Loucy (cell line): ENCODE results near the gene ZDHHC16.

Experiments used
- H2AFZ ChIP-seq: fragments of 200-600 bp; sonication (generic); 2 replicates; pipeline ENCODE4 v1.6.0; 2016; ENCODE audit warnings: antibody characterized with exemption, mild to moderate bottlenecking, low read length, moderate library complexity
- H3F3A ChIP-seq: fragments of 200-600 bp; 2 replicates; pipeline ENCODE4 v1.6.0; 2016; ENCODE audit warnings: antibody characterized with exemption, low read depth, mild to moderate bottlenecking
- H3K27me3 ChIP-seq: fragments of 200-600 bp; sonication (generic); 2 replicates; pipeline ENCODE4 v1.6.1; 2014; ENCODE audit warnings: low read length, mild to moderate bottlenecking; ENCODE audit not compliant: insufficient read depth, poor library complexity, severe bottlenecking
- H3K36me3 ChIP-seq: fragments of 200-600 bp; sonication (generic); 2 replicates; pipeline ENCODE4 v1.6.1; 2016; ENCODE audit warnings: low read length; ENCODE audit not compliant: insufficient read depth
- H3K4me1 ChIP-seq: fragments of 200-600 bp; sonication (generic); 2 replicates; pipeline ENCODE4 v1.5.1; 2014; ENCODE audit warnings: low read length, mild to moderate bottlenecking; ENCODE audit not compliant: insufficient read depth, poor library complexity, severe bottlenecking
- H3K4me2 ChIP-seq: fragments of 200-600 bp; sonication (generic); 2 replicates; pipeline ENCODE4 v1.6.0; 2014; ENCODE audit warnings: antibody characterized with exemption, low read length, low read depth, mild to moderate bottlenecking; ENCODE audit not compliant: poor library complexity, severe bottlenecking
- H3K4me3 ChIP-seq: fragments of 200-600 bp; sonication (generic); 2 replicates; pipeline ENCODE4 v1.5.1; 2014; ENCODE audit warnings: low read length, mild to moderate bottlenecking, mixed read lengths; ENCODE audit not compliant: poor library complexity, severe bottlenecking
- H3K79me2 ChIP-seq: fragments of 200-600 bp; sonication (generic); 2 replicates; pipeline ENCODE4 v1.6.1; 2014; ENCODE audit warnings: low read length; ENCODE audit not compliant: insufficient read depth
- H3K9ac ChIP-seq: fragments of 200-600 bp; sonication (generic); 2 replicates; pipeline ENCODE4 v1.6.0; 2014; ENCODE audit warnings: mild to moderate bottlenecking, low read depth, low read length, moderate library complexity; ENCODE audit not compliant: poor library complexity, severe bottlenecking
- H3K9me2 ChIP-seq: fragments of 200-600 bp; sonication (generic); replicated peaks from 2 replicates; pipeline ENCODE4 v1.6.1; 2016; ENCODE audit warnings: low read depth, low read length, mixed read lengths
- H3K9me3 ChIP-seq: fragments of 200-600 bp; sonication (generic); 2 replicates; pipeline ENCODE4 v1.6.1; 2014; ENCODE audit warnings: mild to moderate bottlenecking, antibody characterized with exemption, low read length, low read depth; ENCODE audit not compliant: insufficient read depth
- H4K20me1 ChIP-seq: fragments of 200-600 bp; sonication (generic); 2 replicates; pipeline ENCODE4 v1.6.0; 2014; ENCODE audit warnings: antibody characterized with exemption, low read length, mild to moderate bottlenecking; ENCODE audit not compliant: insufficient read depth, poor library complexity, severe bottlenecking
- EZH2phosphoT487 ChIP-seq: fragments of 200-600 bp; IDR thresholded peaks from 2 replicates; pipeline ENCODE4 v1.6.1; 2018; ENCODE audit warnings: antibody characterized with exemption, mild to moderate bottlenecking, moderate library complexity, borderline replicate concordance
- TF ChIP-seq, protein P1 (sequence below): fragments of 200-600 bp; sonication (generic); conservative IDR thresholded peaks from 2 replicates; pipeline ENCODE4 v1.5.1; 2014; ENCODE audit warnings: mild to moderate bottlenecking, antibody characterized with exemption, low read length

The ZDHHC16 gene

DNA sequence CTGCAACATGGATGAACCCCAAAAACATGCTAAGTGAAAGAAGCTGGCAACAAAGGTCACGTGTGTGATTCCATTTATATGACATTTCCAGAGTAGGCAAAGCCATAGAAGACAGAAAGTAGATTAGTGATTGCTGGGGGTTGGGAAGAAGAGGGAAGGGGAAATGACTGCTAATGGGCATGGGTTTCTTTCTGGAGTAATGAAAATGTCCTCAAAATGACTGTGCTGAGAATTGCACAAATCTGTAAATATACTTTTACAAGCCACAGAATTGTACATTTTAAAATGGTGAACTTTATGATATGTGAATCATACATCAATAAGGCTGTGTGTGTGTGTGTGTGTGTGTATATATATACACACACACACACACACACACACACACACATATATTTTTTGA, 36.4 kb downstream of the ZDHHC16 start:
- peaks cover 4% of the 10 kb centered on the region for H4K20me1 ChIP-seq
- H2AFZ ChIP-seq: no peak overlapping the region
- no peaks in the 10 kb centered on the region for H3F3A ChIP-seq
- peaks cover 23% of the 10 kb centered on the region for H3K79me2 ChIP-seq
- no peaks in the 10 kb centered on the region for H3K27me3 ChIP-seq
- H3K36me3 ChIP-seq: peaks cover 63% of the 10 kb centered on the region; the same call in 1 of the 2 replicates
- H3K9me2 ChIP-seq: no peaks in the 10 kb centered on the region
- no peak overlapping the region for H3K4me2 ChIP-seq
- H3K4me3 ChIP-seq: no peak overlapping the region
- H3K9me3 ChIP-seq: no peaks in the 10 kb centered on the region
- TF ChIP-seq EZH2phosphoT487: no peak
- TF ChIP-seq, protein P1, sequence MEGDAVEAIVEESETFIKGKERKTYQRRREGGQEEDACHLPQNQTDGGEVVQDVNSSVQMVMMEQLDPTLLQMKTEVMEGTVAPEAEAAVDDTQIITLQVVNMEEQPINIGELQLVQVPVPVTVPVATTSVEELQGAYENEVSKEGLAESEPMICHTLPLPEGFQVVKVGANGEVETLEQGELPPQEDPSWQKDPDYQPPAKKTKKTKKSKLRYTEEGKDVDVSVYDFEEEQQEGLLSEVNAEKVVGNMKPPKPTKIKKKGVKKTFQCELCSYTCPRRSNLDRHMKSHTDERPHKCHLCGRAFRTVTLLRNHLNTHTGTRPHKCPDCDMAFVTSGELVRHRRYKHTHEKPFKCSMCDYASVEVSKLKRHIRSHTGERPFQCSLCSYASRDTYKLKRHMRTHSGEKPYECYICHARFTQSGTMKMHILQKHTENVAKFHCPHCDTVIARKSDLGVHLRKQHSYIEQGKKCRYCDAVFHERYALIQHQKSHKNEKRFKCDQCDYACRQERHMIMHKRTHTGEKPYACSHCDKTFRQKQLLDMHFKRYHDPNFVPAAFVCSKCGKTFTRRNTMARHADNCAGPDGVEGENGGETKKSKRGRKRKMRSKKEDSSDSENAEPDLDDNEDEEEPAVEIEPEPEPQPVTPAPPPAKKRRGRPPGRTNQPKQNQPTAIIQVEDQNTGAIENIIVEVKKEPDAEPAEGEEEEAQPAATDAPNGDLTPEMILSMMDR: no peak
- H3K9ac ChIP-seq: no peak overlapping the region
- H3K4me1 ChIP-seq: no peaks in the 10 kb centered on the region

DNA sequence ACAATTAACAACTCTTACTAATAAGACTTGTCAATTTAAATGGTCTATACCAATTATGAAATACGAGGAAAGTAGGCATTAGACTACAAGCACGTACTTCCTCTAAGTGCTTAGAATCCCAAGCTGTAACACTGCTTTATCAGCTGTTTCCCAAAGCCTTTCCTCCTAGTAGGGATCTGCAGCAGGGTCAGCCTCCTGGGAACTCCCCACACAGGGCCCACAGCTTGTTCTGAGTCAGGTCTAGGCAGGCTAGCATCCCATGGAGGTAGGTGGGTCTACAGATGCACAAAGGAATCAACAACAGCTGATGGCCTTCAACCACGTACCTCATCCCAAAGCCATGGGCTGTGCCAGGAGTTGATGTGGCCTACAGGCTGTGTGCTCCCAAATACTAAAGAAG, 37.5 kb downstream of the ZDHHC16 start:
- peaks cover 52% of the 10 kb centered on the region; the same call in 1 of the 2 replicates for H3K36me3 ChIP-seq

DNA sequence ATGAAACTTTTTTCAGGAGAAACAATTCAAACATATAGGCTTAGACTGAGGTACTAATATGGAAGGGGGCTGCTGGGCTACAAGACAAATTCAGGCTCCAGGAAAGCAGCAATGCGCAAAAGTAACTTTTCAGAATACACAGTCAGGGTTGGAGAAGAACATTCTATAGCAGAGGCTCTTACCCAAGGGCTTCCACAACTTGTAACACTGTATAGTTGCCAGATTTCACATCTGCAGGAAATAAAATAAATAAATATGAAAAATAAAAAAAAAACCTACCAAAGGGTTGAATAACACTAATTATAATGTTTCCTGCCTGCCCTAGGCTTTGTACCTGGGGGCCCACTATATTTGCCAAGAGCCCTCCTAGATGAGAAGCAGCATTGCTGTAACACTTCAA, 37.9 kb downstream of the ZDHHC16 start:
- Histone ChIP-seq H4K20me1 (peaks cover 14% of the 10 kb centered on the region), H3K4me2 (no peak overlapping the region), H3K79me2 (peaks cover 37% of the 10 kb centered on the region), H3K4me1 (no peaks in the 10 kb centered on the region), H3K4me3 (no peak overlapping the region), H3K36me3 (peaks cover 49% of the 10 kb centered on the region; the same call in 1 of the 2 replicates), H3K27me3 (no peaks in the 10 kb centered on the region), H3K9ac (no peak overlapping the region), H2AFZ (no peak overlapping the region), H3F3A (no peaks in the 10 kb centered on the region), H3K9me3 (no peaks in the 10 kb centered on the region), H3K9me2 (no peaks in the 10 kb centered on the region)
- TF ChIP-seq, protein P1: no peak

More for the DNA sequence above, 37.5 kb downstream of the ZDHHC16 start:
- H3K79me2 ChIP-seq: peaks cover 33% of the 10 kb centered on the region
- no peaks in the 10 kb centered on the region for H3K27me3 ChIP-seq
- no peaks in the 10 kb centered on the region for H3K4me1 ChIP-seq
- H3K9me2 ChIP-seq: no peaks in the 10 kb centered on the region
- TF ChIP-seq, protein P1: no peak
- TF ChIP-seq EZH2phosphoT487: no peak
- no peak overlapping the region for H3K4me2 ChIP-seq
- H2AFZ ChIP-seq: no peak overlapping the region
- no peaks in the 10 kb centered on the region for H3K9me3 ChIP-seq
- H3K9ac ChIP-seq: no peak overlapping the region
- peaks cover 10% of the 10 kb centered on the region for H4K20me1 ChIP-seq
- no peak overlapping the region for H3K4me3 ChIP-seq
- H3F3A ChIP-seq: no peaks in the 10 kb centered on the region
